GM12878 (cell line): ENCODE data around the gene MAP3K21. TPM values are rescaled to one million over a fixed set of nuclear protein-coding genes. Genes with fewer than 3 reads are reported as not detected.

ENCODE experiments used
- ATAC-seq: fragments of 200-7000 bp; cut with Tn5 transposase; 3 replicates; pipeline ENCODE4 v1.9.1; 2020; ENCODE audit warnings: mild to moderate bottlenecking, moderate library complexity
- BruUV-seq: library from RNA; stranded (reverse); fragments of 400-500 nt; replicated peaks from 2 replicates; lab custom pipeline; 2021; lab: Mats Ljungman, UMichigan
- CTCF ChIA-PET: fragments of 300-600 bp; sonication (Branson Sonifier 250); formaldehyde crosslinking; extraction: SDS; loops from one replicate; lab custom pipeline; 2021; ENCODE audit warnings: inconsistent platforms; lab: Yijun Ruan, JAX
- POLR2A ChIA-PET: fragments of 350-600 bp; formaldehyde crosslinking; extraction: SDS; loops from one replicate; lab custom pipeline; 2021; ENCODE audit warnings: inconsistent platforms; lab: Charles Lee
- RAD21 ChIA-PET: fragments of 300-600 bp; sonication (Branson Sonifier 250); formaldehyde crosslinking; loops from one replicate; lab custom pipeline; 2023; ENCODE audit warnings: antibody characterized with exemption; ENCODE audit not compliant: unreplicated experiment; lab: Charles Lee
- SMC1A ChIA-PET: fragments of 300-600 bp; sonication (Branson Sonifier 250); formaldehyde crosslinking; loops from one replicate; lab custom pipeline; 2023; ENCODE audit not compliant: unreplicated experiment, uncharacterized antibody; lab: Charles Lee
- DNase-seq: peaks from one replicate; pipeline ENCODE4 v3.0.0-alpha.2; 2011; ENCODE audit warnings: low read depth, low spot score
- FAIRE-seq: peaks from 3 replicates; lab custom pipeline; 2011; peaks lifted over from hg19 to GRCh38; lab: Jason Lieb, UNC
- H2AFZ ChIP-seq: 2 replicates; pipeline ENCODE4 v1.6.0; 2011; ENCODE audit warnings: low read depth, low read length, control low read depth; ENCODE audit not compliant: control insufficient read depth
- H3K27ac ChIP-seq: 2 replicates; pipeline ENCODE4 v1.5.1; 2011; ENCODE audit warnings: control low read depth; ENCODE audit not compliant: control insufficient read depth, insufficient read depth
- H3K27me3 ChIP-seq, 2 experiments: replicated peaks in 1 of 2; 2 replicates each; pipeline versions ENCODE4 v1.6.0 to v1.6.1; 2011; ENCODE audit warnings: low read length in 1 of 2; ENCODE audit not compliant: control insufficient read depth in 2 of 2, insufficient read depth in 2 of 2
- H3K36me3 ChIP-seq, 2 experiments: 2 replicates each; pipeline ENCODE4 v1.5.1; 2011; ENCODE audit warnings: low read length in 1 of 2; ENCODE audit not compliant: control insufficient read depth in 2 of 2, insufficient read depth in 2 of 2
- H3K4me1 ChIP-seq: 2 replicates; pipeline ENCODE4 v1.6.1; 2011; ENCODE audit warnings: mild to moderate bottlenecking, low read length, moderate library complexity, mixed read lengths; ENCODE audit not compliant: control insufficient read depth, insufficient read depth
- H3K4me2 ChIP-seq: 2 replicates; pipeline ENCODE4 v1.6.0; 2011; ENCODE audit warnings: control low read depth; ENCODE audit not compliant: control insufficient read depth, insufficient read depth
- H3K4me3 ChIP-seq: fragments of 200-600 bp; sonication (generic); 2 replicates; pipeline ENCODE4 v1.5.1; 2016
- H3K79me2 ChIP-seq: 2 replicates; pipeline ENCODE4 v1.6.0; 2011; ENCODE audit warnings: low read length; ENCODE audit not compliant: control insufficient read depth, insufficient read depth
- H3K9ac ChIP-seq: 2 replicates; pipeline ENCODE4 v1.8.0; 2011; ENCODE audit warnings: low read length, control low read depth, mixed read lengths; ENCODE audit not compliant: control insufficient read depth, insufficient read depth
- H3K9me3 ChIP-seq: replicated peaks from 3 replicates; pipeline ENCODE4 v1.5.1; 2011; ENCODE audit warnings: mild to moderate bottlenecking, low read length; ENCODE audit not compliant: control insufficient read depth, insufficient read depth
- H4K20me1 ChIP-seq: 2 replicates; pipeline ENCODE4 v1.6.0; 2011; ENCODE audit not compliant: control insufficient read depth, insufficient read depth
- BHLHE40 ChIP-seq, 2 experiments: fragments of 450-650 bp in 1 of 2; IDR thresholded peaks; 2 replicates each; pipeline ENCODE4 v1.6.1; 2011 to 2017; ENCODE audit warnings: low read depth in 2 of 2, borderline replicate concordance in 1 of 2, improper control_type of control experiment in 1 of 2, low read length in 1 of 2, mild to moderate bottlenecking in 1 of 2
- FOXK2 ChIP-seq: fragments of 450-650 bp; IDR thresholded peaks from 2 replicates; pipeline ENCODE4 v1.6.1; 2017; ENCODE audit warnings: mild to moderate bottlenecking, moderate library complexity
- GATAD2B ChIP-seq: fragments of 450-650 bp; conservative IDR thresholded peaks from 2 replicates; pipeline ENCODE4 v1.6.1; 2017; ENCODE audit warnings: low read depth, mild to moderate bottlenecking, moderate library complexity
- IKZF1 ChIP-seq: fragments of 450-650 bp; conservative IDR thresholded peaks from 2 replicates; pipeline ENCODE4 v1.6.1; 2017; ENCODE audit warnings: antibody characterized with exemption, mild to moderate bottlenecking
- NKRF ChIP-seq: fragments of 450-650 bp; conservative IDR thresholded peaks from 2 replicates; pipeline ENCODE4 v1.6.1; 2017; ENCODE audit warnings: mild to moderate bottlenecking, moderate library complexity
- PBX3 ChIP-seq: IDR thresholded peaks from 2 replicates; pipeline ENCODE4 v1.6.1; 2011; ENCODE audit warnings: mild to moderate bottlenecking, low read depth, low read length, moderate library complexity; ENCODE audit not compliant: insufficient replicate concordance
- RAD21 ChIP-seq: IDR thresholded peaks from 2 replicates; pipeline ENCODE4 v1.6.1; 2011; ENCODE audit warnings: mild to moderate bottlenecking, low read depth, low read length, moderate library complexity; ENCODE audit not compliant: insufficient read depth
- RAD51 ChIP-seq: fragments of 450-650 bp; IDR thresholded peaks from 2 replicates; pipeline ENCODE4 v1.6.1; 2016; ENCODE audit warnings: moderate library complexity, mild to moderate bottlenecking, inconsistent platforms
- SMAD1 ChIP-seq: fragments of 450-650 bp; IDR thresholded peaks from 2 replicates; pipeline ENCODE4 v1.6.1; 2018; ENCODE audit warnings: mild to moderate bottlenecking, low read depth; ENCODE audit not compliant: partially characterized antibody
- SMAD5 ChIP-seq: IDR thresholded peaks from 2 replicates; pipeline ENCODE4 v1.6.1; 2016; ENCODE audit warnings: antibody characterized with exemption, low read depth
- SMARCA5 ChIP-seq: fragments of 450-650 bp; IDR thresholded peaks from 2 replicates; pipeline ENCODE4 v1.6.1; 2017; ENCODE audit warnings: mild to moderate bottlenecking
- STAT1 ChIP-seq: fragments of 450-650 bp; conservative IDR thresholded peaks from 2 replicates; pipeline ENCODE4 v1.6.1; 2014; ENCODE audit warnings: antibody characterized with exemption, mild to moderate bottlenecking
- WGBS: methylation state at CpG from one replicate; pipeline ENCODE4 v1.1.6; 2016; ENCODE audit warnings: low lambda C conversion rate; ENCODE audit not compliant: insufficient replicate concordance, insufficient coverage; ENCODE audit errors: missing lambda C conversion rate; 5-methylcytosine and 5-hydroxymethylcytosine counted together
- in situ Hi-C: fragments of 300-500 bp; cut with MboI; formaldehyde crosslinking; loops from 9 replicates; pipeline ENCODE4 v1.14.3; 2018; ENCODE audit warnings: mixed read lengths
- intact Hi-C: fragments of 100-400 bp; cut with micrococcal nuclease; formaldehyde crosslinking; loops from one replicate; pipeline ENCODE4 v1.14.2; 2022; ENCODE audit not compliant: unreplicated experiment
- polyA plus RNA-seq, 11 experiments: library from polyadenylated mRNA; depleted of rRNA in 4 of 11; unstranded in 6 of 11; stranded (reverse) in 5 of 11; fragments of >200 nt; fragmentation: Nextera tagmentation in 4 of 11; fragmentation: Illumina TruSeq in 1 of 11; extraction: Ambion mirVana in 4 of 11; extraction: Trizol in 1 of 11; gene quantifications; 1 replicate in 1 of 11; 2 replicates in 10 of 11; pipeline versions ENCODE4 v1.2.1 to v1.2.3, GENCODE V29; 2011 to 2016; ENCODE audit warnings: inconsistent platforms in 2 of 11, missing spikeins in 2 of 11, low read depth in 1 of 11
- total RNA-seq, 4 experiments: library from RNA; depleted of rRNA in 3 of 4; stranded (reverse); fragments of >200 nt in 3 of 4; fragmentation: Illumina TruSeq in 1 of 4; extraction: Trizol in 1 of 4; gene quantifications; 2 replicates each; pipeline versions ENCODE4 v1.2.1 to v1.2.3, GENCODE V29; 2013 to 2021
- TF ChIP-seq, protein P1 (sequence below): IDR thresholded peaks from 2 replicates; pipeline ENCODE4 v1.6.1; 2011; ENCODE audit warnings: low read depth, mild to moderate bottlenecking, low read length, moderate library complexity, borderline replicate concordance; ENCODE audit errors: extremely low read depth

Gene MAP3K21
- total and polyA plus RNA-seq, 10 of the 15 experiments (the other 5 are each of a cell fraction or from before 2014, with no cell fraction given): 0.02 to 0.21 (median 0.09) TPM; not detected in 1

DNA sequence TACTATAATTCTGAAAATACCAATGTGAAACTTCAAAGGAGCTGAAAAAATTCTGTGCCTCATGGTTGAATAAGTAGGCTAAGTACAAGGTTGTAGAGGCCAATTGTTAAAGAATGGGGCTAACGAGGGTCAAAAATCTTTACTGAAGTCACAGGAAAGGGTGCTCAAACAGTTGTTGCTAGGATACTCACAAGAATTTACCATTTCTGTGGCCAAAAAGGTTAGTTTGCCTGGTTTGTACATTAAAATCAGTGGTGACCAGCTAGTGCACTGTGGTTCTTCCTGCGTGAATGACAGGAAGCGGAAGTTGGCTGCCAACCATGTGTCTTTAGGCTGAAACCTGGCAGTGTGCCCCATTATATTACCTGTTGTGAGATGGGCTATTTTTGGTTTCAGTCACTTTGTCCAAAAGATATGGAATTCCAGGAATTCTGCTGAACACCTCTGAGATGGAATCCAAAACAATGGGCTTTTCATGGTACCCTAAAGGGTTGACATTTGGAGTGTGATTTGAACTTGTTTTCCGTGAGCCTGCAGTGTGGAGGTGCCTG lies 13.5 kb downstream of the MAP3K21 start:
- intact Hi-C loops (no loop called here), in situ Hi-C loops (no loop called here)
- FAIRE-seq: no peak
- BruUV-seq: no TSS peak
- ATAC-seq: no peak
- Histone ChIP-seq H2AFZ (no peak overlapping the region), H3K9ac (no peak overlapping the region), H3K27me3 (no peaks in the 10 kb centered on the region), H3K27ac (no peak overlapping the region), H3K79me2 (no peaks in the 10 kb centered on the region), H3K4me2 (no peak overlapping the region), H3K4me1 (no peaks in the 10 kb centered on the region), H3K9me3 (no peaks in the 10 kb centered on the region), H3K36me3 (no peaks in the 10 kb centered on the region), H3K4me3 (no peak overlapping the region), H4K20me1 (no peaks in the 10 kb centered on the region)
- CTCF ChIA-PET: no interaction called here
- DNase-seq: no peak
- RAD21 ChIA-PET: no interaction called here
- SMC1A ChIA-PET: no interaction called here
- no peak for TF ChIP-seq GATAD2B
- TF ChIP-seq FOXK2: no peak
- TF ChIP-seq SMAD5: no peak
- no peak for TF ChIP-seq STAT1
- no peak for TF ChIP-seq BHLHE40 (IDR thresholded peaks at IDR 0.05; ENCODE audit: borderline replicate concordance in 1 of 2, low read depth in 2 of 2, low read length in 1 of 2)
- TF ChIP-seq, protein P1, sequence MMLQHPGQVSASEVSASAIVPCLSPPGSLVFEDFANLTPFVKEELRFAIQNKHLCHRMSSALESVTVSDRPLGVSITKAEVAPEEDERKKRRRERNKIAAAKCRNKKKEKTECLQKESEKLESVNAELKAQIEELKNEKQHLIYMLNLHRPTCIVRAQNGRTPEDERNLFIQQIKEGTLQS: no peak
- no peak for TF ChIP-seq SMAD1
- no peak for TF ChIP-seq IKZF1
- WGBS: 32% methylated on average over 4 of the region's 4 CpGs
- POLR2A ChIA-PET: no interaction called here

DNA sequence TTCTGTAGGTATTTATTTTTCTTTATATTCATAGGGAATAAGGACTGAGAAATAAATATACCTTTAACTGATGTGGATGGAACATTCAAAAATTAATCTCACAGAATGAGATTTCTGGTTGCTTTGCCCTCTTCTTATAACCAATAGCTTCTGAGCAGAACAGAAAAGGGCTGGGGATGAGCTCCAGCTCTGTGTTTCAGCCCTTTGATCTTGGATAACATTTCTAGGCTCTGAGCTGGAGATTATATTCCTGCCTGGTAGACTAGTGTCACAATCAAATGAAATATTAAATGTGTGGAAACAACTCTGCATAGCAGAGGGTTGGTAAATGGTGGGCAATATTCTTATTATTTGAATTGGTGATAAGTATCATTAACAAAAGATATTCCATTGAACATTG lies 14.6 kb downstream of the MAP3K21 start:
- no peak overlapping the region for H3K4me3 ChIP-seq
- H3K27ac ChIP-seq: no peak overlapping the region
- in situ Hi-C loops: no loop called here
- CTCF ChIA-PET: interaction anchor here (0.5 kb wide), 1 partner anchor 40 kb away, joined by 3 read pairs; no protein-coding TSS in a partner anchor
- ATAC-seq (no peak), DNase-seq (no peak), FAIRE-seq (no peak)
- no peak overlapping the region for H3K9ac ChIP-seq
- POLR2A ChIA-PET: no interaction called here
- H3K36me3 ChIP-seq: no peaks in the 10 kb centered on the region
- H2AFZ ChIP-seq: no peak overlapping the region
- no TSS peak for BruUV-seq
- no peaks in the 10 kb centered on the region for H4K20me1 ChIP-seq
- H3K4me1 ChIP-seq: no peaks in the 10 kb centered on the region
- SMC1A ChIA-PET: interaction anchor here (0.6 kb wide), 1 partner anchor 8 kb away, joined by 3 read pairs; no protein-coding TSS in a partner anchor
- no peaks in the 10 kb centered on the region for H3K79me2 ChIP-seq
- H3K27me3 ChIP-seq: no peaks in the 10 kb centered on the region
- H3K4me2 ChIP-seq: no peak overlapping the region
- no peaks in the 10 kb centered on the region for H3K9me3 ChIP-seq
- intact Hi-C loops: no loop called here
- RAD21 ChIA-PET: no interaction called here
- TF ChIP-seq RAD51 (no peak), RAD21 (no peak), PBX3 (no peak), NKRF (no peak), SMARCA5 (no peak)
